HG02678 (cell line): ENCODE results near the gene SRBD1.

Experiments
- ATAC-seq: cut with Tn5 transposase; IDR thresholded peaks from one replicate; pipeline ENCODE4 v1.9.1; 2021; ENCODE audit warnings: mild to moderate bottlenecking, moderate library complexity; ENCODE audit not compliant: unreplicated experiment

Gene SRBD1

DNA sequence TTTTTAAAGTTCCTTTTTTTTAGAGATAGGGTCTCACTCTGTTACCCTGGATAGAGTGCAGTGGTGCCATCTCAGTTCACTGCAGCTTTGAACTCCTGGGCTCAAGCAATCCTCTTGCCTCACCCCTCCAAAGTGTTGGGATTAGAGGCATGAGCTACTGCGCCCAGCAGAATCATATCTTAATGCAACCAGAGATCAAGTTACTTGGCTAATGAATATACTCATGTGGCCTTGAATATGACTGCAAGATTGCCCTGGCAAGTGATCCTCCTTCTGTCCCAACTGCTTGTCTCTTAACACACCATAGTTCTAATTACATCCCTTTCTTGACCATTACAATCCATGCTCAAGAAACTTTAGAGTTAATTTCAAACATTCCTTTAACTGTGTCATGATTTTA lies 133.5 kb downstream of the SRBD1 start:
- ATAC-seq: no peak

DNA sequence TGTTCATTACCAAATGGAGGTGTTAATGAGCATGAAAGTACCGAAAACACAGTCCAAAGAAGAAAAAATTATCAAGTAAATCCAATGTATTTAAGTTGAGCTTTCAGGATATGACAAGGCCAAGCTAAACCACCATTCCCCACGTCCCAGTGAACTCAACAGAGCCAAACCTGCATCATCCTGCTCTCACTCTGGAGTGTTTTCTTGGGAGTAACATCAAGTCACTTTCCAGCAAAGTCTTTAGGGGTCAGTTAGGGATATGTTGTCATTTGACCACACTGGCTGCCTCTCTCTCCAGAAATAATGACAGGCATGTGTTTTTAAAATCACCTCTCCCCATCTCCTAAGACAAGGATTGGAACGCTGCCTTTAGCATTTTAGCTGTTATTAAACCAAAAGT lies 140.5 kb downstream of the SRBD1 start:
- ATAC-seq: no peak

DNA sequence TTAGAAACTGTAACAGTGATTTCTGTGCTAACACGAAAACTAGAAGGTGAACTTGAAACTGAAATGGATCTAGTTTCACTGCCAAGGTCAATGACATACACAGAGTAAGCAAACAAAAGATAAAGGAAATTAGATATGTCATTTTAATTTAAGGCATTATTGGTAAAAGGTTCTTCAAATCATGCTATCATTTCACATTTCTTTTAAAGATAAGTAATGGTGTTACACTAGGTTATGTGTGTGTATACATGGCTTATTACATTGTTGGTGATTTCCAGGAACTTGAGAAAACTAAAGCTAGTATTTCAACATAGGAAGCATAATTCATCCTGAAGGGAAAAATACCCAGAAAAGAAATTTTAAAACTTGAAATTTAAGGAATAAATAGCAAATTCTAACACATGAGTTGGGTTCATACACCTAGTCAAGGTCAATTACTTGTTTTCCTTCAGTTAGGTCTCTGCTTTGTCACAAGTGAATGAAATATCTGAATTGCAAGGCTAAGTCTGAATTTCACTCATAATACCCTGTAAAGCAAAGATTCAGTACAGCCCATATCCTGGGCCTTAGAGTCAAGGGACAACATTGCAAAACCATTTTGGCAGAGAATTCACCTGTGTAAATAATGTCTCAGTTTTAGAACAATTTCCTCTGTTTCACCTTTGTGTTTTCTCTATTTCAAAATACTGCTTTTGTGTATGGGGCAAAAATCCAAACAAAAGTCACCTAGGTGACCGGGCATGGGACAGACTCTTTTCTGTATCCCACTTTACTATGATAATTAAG lies 141.6 kb downstream of the SRBD1 start:
- peak; percentile 75 for ATAC-seq

DNA sequence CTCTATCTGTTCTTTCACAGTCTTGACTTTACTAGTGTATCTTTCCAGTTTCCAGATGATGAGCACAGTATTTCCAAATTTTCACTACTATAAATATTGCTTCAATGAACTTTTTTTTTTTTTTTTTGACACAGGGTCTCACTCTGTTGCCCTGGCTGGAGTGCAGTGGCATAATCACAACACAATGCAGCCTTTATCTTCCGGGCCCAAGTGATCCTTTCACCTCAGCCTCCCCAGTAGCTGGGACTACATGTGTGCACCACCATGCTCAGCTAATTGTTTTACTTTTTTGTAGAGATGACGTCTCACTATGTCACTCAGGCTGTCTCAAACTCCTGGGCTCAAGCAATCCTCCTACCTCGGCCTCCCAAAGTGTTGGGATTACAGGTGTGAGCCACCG lies 142.8 kb downstream of the SRBD1 start:
- no peak for ATAC-seq

DNA sequence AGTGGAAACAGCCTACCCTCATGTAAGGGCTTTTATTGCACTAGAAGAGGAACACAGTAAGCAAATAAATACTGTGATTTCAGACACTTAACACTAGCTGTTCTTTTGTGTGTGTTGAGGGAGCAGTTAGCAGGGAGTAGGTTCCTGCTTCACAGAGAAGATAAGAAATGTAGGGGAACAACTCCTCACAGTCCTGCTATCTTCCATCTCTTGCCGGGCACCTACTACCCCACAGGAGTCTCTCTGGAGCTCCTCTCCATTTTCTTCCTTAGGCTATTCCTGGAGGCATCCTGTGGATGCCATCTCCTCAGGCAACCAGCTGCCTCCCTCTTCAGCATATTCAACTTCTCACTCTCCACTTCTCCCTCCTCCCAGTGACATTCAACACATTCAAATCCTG lies 145.0 kb downstream of the SRBD1 start:
- ATAC-seq: no peak

DNA sequence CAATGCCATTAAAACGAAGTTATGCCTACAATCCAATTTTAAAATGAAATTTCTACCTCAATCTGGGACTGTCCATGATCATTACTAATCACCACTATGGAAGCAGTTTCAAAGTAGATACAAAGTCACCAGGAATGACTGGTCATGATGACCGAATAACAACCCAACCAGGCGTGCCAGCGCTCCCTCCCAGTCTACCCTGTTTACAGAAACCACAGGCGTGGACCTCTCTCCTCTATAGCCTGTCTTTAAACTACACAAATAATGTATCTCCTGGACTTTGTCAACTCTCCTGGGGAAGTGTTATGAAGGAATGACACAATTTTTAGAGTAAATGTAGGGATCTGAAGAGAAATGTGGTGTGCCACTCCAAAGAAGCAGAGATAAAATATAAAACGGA lies 150.2 kb downstream of the SRBD1 start:
- ATAC-seq: no peak

DNA sequence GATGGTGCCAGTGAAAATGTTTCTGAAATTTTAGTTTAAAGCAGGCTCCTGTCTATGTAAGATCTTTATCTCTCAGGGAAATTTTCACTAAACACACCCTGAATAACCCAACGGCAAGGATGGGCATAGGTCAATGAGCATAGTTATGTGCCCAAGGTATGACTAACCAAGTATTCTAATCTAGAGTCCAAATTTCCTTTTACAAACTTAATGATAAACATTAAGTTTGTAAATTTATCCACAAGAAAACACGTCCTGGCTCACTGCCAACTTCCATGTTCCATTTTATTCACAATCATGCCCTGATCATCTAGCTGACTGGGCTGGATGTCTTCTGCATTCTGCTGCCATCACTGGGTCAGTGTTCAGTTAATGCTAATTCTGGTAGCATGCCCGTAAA lies 151.2 kb downstream of the SRBD1 start:
- no peak for ATAC-seq

DNA sequence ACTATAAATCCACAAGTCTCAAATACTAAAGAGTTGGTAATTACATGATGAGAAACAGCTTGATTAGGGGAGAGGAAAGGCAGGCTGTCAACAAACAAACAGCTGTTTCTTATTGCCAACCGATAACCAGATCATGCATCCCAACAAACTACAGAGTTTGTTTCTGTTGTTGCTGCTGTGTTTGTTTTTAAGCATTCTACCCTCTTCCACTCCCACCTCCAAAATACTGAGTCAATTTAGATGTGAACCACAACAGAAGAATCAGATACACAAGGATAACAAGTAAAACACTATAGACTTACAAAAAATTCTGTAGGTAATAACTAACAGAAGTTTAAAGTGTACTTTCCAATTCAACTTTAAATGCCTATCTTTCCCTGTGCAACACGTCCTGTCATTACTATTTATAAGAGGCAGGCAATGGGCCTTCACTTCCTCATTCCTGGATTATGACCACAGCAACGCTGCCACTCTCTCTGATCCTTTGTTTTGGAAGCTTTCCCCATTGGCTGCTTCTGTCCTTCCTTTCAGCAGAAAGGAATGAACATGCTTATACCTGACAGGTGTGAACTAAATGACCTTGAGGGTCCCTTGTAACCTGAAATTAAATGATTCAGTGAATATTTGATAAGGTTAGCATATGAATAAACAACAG lies 152.0 kb downstream of the SRBD1 start:
- ATAC-seq: no peak

DNA sequence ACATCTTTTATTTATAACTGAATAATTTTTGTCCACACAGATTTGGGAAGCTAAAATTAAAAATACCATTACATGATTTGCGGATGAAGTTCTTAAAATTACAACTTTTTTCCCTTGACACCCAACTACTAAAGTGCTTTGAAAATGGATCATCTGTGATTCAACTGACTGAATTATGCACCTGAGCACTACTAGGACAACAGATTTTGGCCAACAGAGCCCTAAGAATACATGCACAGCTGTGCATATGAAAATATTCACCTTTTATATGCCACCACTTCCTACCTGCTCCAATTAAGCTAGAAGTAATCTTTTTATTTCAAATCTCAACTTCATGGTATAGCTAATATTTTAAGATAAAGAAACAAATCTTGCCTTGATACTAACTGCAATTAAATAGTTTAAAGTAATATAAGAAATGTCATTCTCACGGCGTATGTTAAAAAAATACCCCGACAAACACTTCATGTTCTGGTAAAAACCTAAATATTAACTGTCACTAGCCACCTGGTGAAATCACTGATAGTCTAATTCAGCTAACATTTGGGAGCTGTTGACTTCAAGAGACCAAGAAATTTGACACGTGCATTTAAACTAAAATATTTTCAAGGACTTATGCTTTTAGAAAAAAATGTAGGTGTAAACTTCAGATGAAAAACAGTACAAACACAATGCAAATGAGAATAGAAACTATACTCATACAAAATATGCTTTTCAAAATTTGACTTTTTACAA lies 153.7 kb downstream of the SRBD1 start:
- no peak for ATAC-seq

DNA sequence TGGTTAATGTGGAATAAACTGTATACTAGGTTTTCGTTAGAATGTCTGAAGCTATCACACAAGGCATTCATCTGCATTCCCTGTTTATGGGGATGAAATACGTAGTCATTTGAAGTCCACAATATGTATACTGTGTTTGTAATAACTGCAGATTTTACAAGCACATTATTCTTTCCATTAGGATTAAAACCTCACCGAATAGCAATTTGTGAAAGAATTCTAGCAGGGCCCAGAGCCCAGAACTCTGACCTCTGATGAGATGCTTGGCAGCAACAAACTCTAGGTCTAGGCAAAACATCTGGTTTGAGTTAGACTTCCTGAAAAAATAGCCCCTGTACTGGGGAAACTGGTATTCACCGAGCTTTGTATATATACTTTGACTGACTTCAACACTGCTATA lies 158.2 kb downstream of the SRBD1 start:
- no peak for ATAC-seq

DNA sequence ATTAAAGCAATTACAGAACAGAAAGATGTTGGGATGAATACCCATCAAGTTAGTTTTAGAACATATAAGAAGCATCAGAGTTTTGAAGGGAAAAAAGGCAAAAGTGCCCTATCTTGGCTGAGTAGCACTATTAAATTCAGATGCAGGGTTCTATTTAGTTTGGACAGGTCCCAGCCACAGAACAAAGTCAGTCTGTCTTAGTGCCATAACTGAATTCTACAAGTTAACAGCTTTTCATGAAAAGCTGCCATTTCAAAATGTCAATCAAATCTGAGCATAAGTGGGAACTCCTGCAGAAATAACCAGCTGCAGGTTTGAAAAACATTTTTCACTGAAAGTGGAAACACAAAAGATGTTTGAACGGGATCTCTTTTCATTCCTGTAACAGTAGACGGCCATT lies 160.4 kb downstream of the SRBD1 start:
- ATAC-seq: no peak

DNA sequence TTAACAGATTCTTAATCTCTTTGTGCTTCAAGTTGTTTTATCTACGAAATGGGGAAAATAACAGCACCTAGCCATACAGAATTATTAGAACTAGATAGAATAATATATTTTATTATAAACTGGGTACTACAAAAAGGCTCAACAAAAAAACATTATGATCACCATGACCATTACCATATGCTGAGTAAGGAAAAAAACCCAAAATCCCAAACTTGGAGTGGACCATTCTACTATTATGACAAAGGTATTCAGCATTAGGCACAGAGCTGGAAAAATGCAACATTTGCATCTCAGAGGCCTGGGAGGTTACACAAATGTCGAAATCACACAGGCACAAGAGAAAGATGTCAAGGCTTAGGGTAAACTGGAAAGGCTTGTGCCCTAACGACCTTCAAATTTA lies 162.8 kb downstream of the SRBD1 start:
- no peak for ATAC-seq

DNA sequence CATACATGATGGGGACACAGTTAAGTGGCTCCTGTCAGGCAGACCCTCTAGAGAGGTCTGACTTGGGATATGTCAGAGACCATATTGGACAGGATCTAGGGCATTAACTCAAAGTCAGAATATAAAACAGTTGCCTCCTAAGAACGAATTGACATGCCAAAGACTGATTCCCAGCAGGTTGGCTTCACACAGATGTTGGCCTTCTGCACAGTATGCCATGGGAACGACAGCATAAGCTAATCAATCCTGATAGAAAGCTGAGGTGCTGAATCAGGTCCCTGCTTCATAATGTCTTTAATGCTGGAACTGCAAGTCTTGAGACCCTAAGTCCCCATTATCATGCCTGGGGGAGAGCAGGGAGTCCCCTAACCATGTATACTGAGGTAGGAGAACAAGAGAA lies 165.1 kb downstream of the SRBD1 start:
- ATAC-seq: no peak

DNA sequence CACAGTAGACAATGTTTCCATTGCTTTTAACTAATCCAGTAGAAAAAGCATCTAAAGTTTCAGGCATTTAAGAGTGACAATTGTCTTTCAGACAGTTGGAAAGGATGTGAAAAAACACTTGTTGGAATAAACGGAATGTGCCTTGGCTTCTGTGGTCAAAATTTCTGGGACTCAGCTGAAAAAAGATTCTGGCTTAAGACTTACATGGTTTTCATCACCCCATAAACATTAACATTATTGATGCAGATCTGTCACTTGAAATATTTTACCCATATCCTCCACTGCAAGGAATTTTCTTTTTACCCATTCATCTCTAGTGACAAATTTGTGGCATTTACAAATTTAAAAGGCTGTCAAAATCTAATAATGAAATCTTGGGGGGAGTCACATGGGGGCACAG lies 166.0 kb downstream of the SRBD1 start:
- no peak for ATAC-seq

DNA sequence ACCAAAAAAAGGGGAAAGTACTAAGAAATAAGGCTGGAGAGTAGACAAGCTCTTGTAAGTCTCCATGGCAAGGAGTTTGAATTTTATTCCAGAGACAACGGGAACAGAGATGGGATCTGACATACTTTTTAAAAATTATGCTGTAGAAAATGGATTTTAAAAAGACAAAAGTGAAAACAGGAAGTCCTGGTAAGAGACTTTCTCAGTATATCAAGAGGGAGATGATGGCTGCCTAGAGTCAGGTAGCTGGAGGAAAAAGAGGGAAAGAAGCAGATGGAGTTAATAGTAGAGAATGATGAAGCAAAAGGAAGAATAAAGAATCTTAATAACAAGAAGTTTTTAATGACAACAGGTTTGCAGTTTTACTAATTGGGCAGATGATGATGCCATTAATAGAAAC lies 168.1 kb downstream of the SRBD1 start:
- no peak for ATAC-seq

DNA sequence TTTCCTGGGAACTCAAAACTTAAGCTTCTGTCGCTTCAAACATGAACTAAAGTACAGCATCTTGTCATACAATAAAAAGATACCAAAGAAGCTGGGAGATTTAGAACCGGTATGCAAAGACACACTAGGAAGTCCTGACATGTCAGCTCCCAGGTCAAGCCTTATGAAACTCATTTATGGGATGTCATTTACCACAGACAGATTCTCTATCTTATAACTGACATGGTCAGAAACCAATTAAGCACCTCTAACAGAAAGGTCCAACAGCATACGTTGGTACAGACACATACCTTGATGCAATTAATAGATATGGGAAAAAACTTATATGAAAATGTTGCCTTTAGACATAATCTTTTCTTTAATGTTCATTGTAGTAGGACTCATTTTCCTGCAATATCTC lies 169.0 kb downstream of the SRBD1 start:
- no peak for ATAC-seq

DNA sequence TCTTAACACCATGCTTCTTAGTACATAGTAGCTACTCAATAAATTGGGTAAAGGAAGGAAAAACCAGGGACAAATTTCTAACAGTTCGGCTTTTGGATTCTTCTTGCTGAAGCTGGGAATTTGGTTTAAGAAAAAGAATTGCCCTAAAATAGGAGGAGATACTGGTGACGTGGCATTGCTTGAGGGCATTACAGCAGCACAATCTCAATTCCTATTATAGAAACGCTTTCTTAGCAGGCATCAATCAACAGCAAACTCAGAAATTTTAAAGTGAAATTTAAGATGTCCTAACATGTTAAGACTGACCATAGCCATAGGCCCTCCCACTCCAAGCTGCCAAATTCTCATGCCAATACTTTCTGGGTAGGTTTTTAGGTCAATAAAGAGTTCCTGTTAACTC lies 169.5 kb downstream of the SRBD1 start:
- no peak for ATAC-seq

DNA sequence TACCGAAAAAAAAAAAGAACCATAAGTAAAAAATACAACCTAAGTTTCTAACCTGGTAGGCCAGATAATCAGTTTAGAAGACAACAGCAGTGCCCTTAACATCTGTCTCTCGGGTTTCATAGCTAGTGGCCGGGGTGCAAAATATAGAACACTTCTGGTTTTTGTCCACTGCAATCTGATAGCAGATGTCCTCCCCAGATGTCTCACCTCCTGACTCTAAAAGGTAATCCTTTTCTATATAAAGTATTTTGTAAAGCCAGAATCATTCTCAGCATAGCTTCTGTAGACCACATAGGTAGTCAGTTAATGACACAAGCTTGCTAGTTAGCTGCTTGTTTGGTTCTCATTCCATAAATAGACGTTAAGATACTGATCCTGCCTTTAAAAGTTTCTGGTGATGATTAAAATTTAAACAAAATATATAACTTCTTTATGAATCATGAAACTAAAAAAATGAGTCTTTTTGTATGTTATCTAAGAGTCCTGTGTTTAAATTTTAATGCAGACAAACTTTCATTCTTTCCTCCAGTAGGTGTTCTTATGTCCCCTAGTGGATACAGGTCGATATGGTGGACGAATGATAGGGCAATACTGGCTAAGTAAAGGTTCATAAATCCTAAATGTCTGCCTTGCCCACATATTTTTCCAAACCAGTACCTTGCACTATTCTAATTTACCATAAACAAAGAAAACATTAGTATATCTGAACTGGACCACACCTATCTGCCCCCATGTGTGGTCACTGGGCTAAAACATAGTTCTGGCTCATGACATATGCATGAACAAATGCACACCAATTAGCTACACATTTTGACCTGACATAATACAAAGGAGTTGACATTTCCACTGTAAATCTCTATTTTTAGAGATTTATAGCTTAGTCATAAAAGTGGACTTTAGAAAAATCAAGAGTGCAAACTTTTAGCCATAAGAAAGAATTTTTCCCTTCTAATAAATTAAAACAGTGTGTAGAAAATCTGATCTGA lies 171.0 kb downstream of the SRBD1 start:
- ATAC-seq: peak; percentile 90

DNA sequence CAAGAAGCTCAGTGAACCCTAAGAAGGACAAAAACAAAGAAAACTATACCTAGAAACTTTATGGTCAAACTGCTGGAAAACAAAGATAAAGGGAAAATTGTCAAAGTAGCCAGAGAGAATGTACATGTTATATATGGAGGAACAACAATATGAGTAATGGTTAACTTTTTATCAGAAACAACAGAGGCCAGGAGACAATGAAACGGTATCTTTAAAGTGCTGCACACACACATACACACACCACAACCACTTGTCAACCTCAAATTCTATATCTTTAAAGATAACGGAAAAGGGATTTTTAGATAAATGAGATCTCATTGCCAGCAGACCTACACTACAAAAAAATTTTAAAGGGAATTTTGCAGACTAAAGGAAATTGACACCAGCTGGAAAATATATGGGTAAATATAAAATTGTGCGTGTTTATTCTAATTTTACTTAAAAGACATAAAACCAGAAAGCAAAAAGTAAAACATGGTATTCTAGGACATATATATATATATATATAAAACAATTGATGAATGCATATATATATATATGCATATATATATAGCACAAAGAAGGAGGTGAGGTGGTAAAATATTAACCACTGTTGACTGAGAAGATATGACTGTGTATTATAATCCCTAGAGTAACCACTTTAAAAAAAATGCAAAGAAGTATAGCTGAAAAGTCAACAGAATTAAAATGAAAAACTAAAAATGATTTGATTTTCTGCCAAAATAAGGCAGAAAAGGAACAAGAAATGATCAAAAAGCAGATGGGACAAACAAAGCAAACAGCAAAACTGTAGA lies 172.0 kb downstream of the SRBD1 start:
- peak; percentile 30 for ATAC-seq

DNA sequence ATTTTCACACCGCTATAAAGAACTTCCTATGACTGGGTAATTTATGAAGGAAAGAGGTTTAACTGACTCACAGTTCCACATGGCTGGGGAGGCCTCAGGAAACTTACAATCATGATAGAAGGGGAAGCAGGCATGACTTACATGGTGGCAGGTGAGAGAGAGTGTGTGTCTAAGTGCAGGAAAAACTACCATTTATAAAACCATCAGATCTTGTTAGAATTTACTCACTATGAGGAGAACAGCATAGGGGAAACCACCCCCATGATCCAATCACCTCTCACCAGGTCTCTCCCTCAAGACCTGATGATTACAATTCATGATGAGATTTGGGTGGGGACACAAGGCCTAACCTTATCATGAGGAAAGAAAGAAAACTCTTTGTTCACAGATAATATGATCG lies 174.6 kb downstream of the SRBD1 start:
- no peak for ATAC-seq
